GM12878 (cell line): ENCODE measurements around the gene DUSP22. TPM values are rescaled to one million over a fixed set of nuclear protein-coding genes. Genes with fewer than 3 reads are reported as not detected.

ENCODE experiments used
- ATF7 ChIP-seq: fragments of 450-650 bp; IDR thresholded peaks from 2 replicates; pipeline ENCODE4 v1.6.1; 2016; ENCODE audit warnings: low read depth, mild to moderate bottlenecking
- BMI1 ChIP-seq: fragments of 450-650 bp; IDR thresholded peaks from 2 replicates; pipeline ENCODE4 v1.6.1; 2016; ENCODE audit warnings: mild to moderate bottlenecking, moderate library complexity, borderline replicate concordance
- BRCA1 ChIP-seq: IDR thresholded peaks from 2 replicates; pipeline ENCODE4 v1.6.1; 2011; ENCODE audit warnings: low read depth, low read length, improper control_type of control experiment
- CBFB ChIP-seq: IDR thresholded peaks from 2 replicates; pipeline ENCODE4 v1.6.1; 2016; ENCODE audit warnings: antibody characterized with exemption, low read depth
- CBX3 ChIP-seq: fragments of 200-600 bp; sonication (generic); IDR thresholded peaks from 2 replicates; pipeline ENCODE4 v1.6.1; 2016; ENCODE audit warnings: low read depth, borderline replicate concordance
- E2F8 ChIP-seq: fragments of 450-650 bp; IDR thresholded peaks from 2 replicates; pipeline ENCODE4 v1.6.1; 2018; ENCODE audit warnings: mild to moderate bottlenecking, low read depth, moderate library complexity; ENCODE audit not compliant: partially characterized antibody
- ESRRA ChIP-seq: IDR thresholded peaks from 2 replicates; pipeline ENCODE4 v1.6.1; 2012; ENCODE audit warnings: mild to moderate bottlenecking, low read length, improper control_type of control experiment
- FOS ChIP-seq: IDR thresholded peaks from 3 replicates; pipeline ENCODE4 v1.6.1; 2011; ENCODE audit warnings: borderline replicate concordance; ENCODE audit not compliant: insufficient read length; ENCODE audit errors: extremely low read depth
- FOXK2 ChIP-seq: fragments of 450-650 bp; IDR thresholded peaks from 2 replicates; pipeline ENCODE4 v1.6.1; 2017; ENCODE audit warnings: mild to moderate bottlenecking, moderate library complexity
- MXI1 ChIP-seq: fragments of 150-350 bp; IDR thresholded peaks from 2 replicates; pipeline ENCODE4 v1.6.1; 2011; ENCODE audit warnings: low read depth, mild to moderate bottlenecking, inconsistent platforms, low read length, improper control_type of control experiment
- NR2F1 ChIP-seq: fragments of 450-650 bp; conservative IDR thresholded peaks from 2 replicates; pipeline ENCODE4 v1.6.1; 2017; ENCODE audit warnings: mild to moderate bottlenecking
- POLR2A ChIP-seq: IDR thresholded peaks from 2 replicates; pipeline ENCODE4 v1.6.1; 2011; ENCODE audit warnings: low read depth, mild to moderate bottlenecking, low read length
- RB1 ChIP-seq: fragments of 450-650 bp; formaldehyde crosslinking; IDR thresholded peaks from 2 replicates; pipeline ENCODE4 v1.6.1; 2017; ENCODE audit warnings: mild to moderate bottlenecking, borderline replicate concordance
- RBBP5 ChIP-seq: fragments of 200-600 bp; sonication (generic); conservative IDR thresholded peaks from 2 replicates; pipeline ENCODE4 v1.6.1; 2016
- RELA ChIP-seq: fragments of 450-650 bp; IDR thresholded peaks from 2 replicates; pipeline ENCODE4 v1.8.0; 2014; ENCODE audit warnings: borderline replicate concordance; ENCODE audit not compliant: partially characterized antibody
- SMC3 ChIP-seq: IDR thresholded peaks from 2 replicates; pipeline ENCODE4 v1.6.1; 2011; ENCODE audit warnings: low read length, improper control_type of control experiment, borderline replicate concordance
- SRF ChIP-seq, 2 experiments: IDR thresholded peaks; 2 replicates each; pipeline ENCODE4 v1.6.1; 2011; ENCODE audit warnings: low read depth in 2 of 2, low read length in 2 of 2, mild to moderate bottlenecking in 1 of 2, moderate library complexity in 1 of 2
- SUPT20H ChIP-seq: IDR thresholded peaks from 2 replicates; pipeline ENCODE4 v1.6.1; 2011; ENCODE audit warnings: low read depth, mild to moderate bottlenecking, low read length, moderate library complexity, borderline replicate concordance; ENCODE audit not compliant: control insufficient read depth
- SUZ12 ChIP-seq: fragments of 200-600 bp; sonication (generic); IDR thresholded peaks from one replicate; pipeline ENCODE4 v1.6.1; 2018; ENCODE audit warnings: antibody characterized with exemption, mild to moderate bottlenecking; ENCODE audit not compliant: unreplicated experiment
- TCF7 ChIP-seq: IDR thresholded peaks from 2 replicates; pipeline ENCODE4 v1.6.1; 2014; ENCODE audit warnings: antibody characterized with exemption, borderline replicate concordance
- YBX1 ChIP-seq: fragments of 450-650 bp; IDR thresholded peaks from 2 replicates; pipeline ENCODE4 v1.6.1; 2016; ENCODE audit warnings: antibody characterized with exemption
- ZNF384 ChIP-seq: IDR thresholded peaks from 2 replicates; pipeline ENCODE4 v1.6.1; 2012; ENCODE audit warnings: low read depth, mild to moderate bottlenecking, low read length, improper control_type of control experiment, borderline replicate concordance
- polyA plus RNA-seq, 11 experiments: library from polyadenylated mRNA; depleted of rRNA in 4 of 11; unstranded in 6 of 11; stranded (reverse) in 5 of 11; fragments of >200 nt; fragmentation: Nextera tagmentation in 4 of 11; fragmentation: Illumina TruSeq in 1 of 11; extraction: Ambion mirVana in 4 of 11; extraction: Trizol in 1 of 11; gene quantifications; 1 replicate in 1 of 11; 2 replicates in 10 of 11; pipeline versions ENCODE4 v1.2.1 to v1.2.3, GENCODE V29; 2011 to 2016; ENCODE audit warnings: inconsistent platforms in 2 of 11, missing spikeins in 2 of 11, low read depth in 1 of 11
- total RNA-seq, 4 experiments: library from RNA; depleted of rRNA in 3 of 4; stranded (reverse); fragments of >200 nt in 3 of 4; fragmentation: Illumina TruSeq in 1 of 4; extraction: Trizol in 1 of 4; gene quantifications; 2 replicates each; pipeline versions ENCODE4 v1.2.1 to v1.2.3, GENCODE V29; 2013 to 2021
- TF ChIP-seq, protein P1 (sequence below): IDR thresholded peaks from 2 replicates; pipeline ENCODE4 v1.6.1; 2011; ENCODE audit warnings: low read depth, low read length, improper control_type of control experiment, borderline replicate concordance
- TF ChIP-seq, protein P2 (sequence below): fragments of 450-650 bp; IDR thresholded peaks from 2 replicates; pipeline ENCODE4 v1.6.1; 2017; ENCODE audit warnings: low read depth, mild to moderate bottlenecking, moderate library complexity
- TF ChIP-seq, protein P3 (sequence below): fragments of 450-650 bp; IDR thresholded peaks from 2 replicates; pipeline ENCODE4 v1.6.1; 2016; ENCODE audit warnings: mild to moderate bottlenecking
- TF ChIP-seq, protein P4 (sequence below): fragments of 450-650 bp; IDR thresholded peaks from 2 replicates; pipeline ENCODE4 v1.6.1; 2017; ENCODE audit warnings: mild to moderate bottlenecking

DUSP22 gene
- total and polyA plus RNA-seq, 10 of the 15 experiments (the other 5 are each of a cell fraction or from before 2014, with no cell fraction given), result 78.9 to 156 (median 107) TPM

- no peak for TF ChIP-seq FOS
- no peak for TF ChIP-seq RBBP5
- no peak for TF ChIP-seq NR2F1
- TF ChIP-seq, protein P1, sequence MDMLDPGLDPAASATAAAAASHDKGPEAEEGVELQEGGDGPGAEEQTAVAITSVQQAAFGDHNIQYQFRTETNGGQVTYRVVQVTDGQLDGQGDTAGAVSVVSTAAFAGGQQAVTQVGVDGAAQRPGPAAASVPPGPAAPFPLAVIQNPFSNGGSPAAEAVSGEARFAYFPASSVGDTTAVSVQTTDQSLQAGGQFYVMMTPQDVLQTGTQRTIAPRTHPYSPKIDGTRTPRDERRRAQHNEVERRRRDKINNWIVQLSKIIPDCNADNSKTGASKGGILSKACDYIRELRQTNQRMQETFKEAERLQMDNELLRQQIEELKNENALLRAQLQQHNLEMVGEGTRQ, result no peak
- TF ChIP-seq CBFB, result no peak
- no peak for TF ChIP-seq SRF (IDR thresholded peaks at IDR 0.05; ENCODE audit: low read depth in 2 of 2, low read length in 2 of 2)
- TF ChIP-seq MXI1, result 0 out of 2 replicates have a peak, but pooled peaks have one; percentile 20
- no peak for TF ChIP-seq TCF7
- no peak for TF ChIP-seq POLR2A
- no peak for TF ChIP-seq ESRRA
- no peak for TF ChIP-seq BRCA1
- TF ChIP-seq ATF7, result no peak
- TF ChIP-seq E2F8, result no peak
- no peak for TF ChIP-seq BMI1
- no peak for TF ChIP-seq YBX1
- peak; percentile 57 for TF ChIP-seq RELA
- no peak for TF ChIP-seq SMC3
- TF ChIP-seq RB1, result no peak
- TF ChIP-seq, protein P2, sequence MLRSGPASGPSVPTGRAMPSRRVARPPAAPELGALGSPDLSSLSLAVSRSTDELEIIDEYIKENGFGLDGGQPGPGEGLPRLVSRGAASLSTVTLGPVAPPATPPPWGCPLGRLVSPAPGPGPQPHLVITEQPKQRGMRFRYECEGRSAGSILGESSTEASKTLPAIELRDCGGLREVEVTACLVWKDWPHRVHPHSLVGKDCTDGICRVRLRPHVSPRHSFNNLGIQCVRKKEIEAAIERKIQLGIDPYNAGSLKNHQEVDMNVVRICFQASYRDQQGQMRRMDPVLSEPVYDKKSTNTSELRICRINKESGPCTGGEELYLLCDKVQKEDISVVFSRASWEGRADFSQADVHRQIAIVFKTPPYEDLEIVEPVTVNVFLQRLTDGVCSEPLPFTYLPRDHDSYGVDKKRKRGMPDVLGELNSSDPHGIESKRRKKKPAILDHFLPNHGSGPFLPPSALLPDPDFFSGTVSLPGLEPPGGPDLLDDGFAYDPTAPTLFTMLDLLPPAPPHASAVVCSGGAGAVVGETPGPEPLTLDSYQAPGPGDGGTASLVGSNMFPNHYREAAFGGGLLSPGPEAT, result peak; percentile 79
- TF ChIP-seq, protein P3, sequence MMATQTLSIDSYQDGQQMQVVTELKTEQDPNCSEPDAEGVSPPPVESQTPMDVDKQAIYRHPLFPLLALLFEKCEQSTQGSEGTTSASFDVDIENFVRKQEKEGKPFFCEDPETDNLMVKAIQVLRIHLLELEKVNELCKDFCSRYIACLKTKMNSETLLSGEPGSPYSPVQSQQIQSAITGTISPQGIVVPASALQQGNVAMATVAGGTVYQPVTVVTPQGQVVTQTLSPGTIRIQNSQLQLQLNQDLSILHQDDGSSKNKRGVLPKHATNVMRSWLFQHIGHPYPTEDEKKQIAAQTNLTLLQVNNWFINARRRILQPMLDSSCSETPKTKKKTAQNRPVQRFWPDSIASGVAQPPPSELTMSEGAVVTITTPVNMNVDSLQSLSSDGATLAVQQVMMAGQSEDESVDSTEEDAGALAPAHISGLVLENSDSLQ, result no peak
- no peak for TF ChIP-seq ZNF384
- no peak for TF ChIP-seq FOXK2
- TF ChIP-seq CBX3, result no peak
- TF ChIP-seq, protein P4, sequence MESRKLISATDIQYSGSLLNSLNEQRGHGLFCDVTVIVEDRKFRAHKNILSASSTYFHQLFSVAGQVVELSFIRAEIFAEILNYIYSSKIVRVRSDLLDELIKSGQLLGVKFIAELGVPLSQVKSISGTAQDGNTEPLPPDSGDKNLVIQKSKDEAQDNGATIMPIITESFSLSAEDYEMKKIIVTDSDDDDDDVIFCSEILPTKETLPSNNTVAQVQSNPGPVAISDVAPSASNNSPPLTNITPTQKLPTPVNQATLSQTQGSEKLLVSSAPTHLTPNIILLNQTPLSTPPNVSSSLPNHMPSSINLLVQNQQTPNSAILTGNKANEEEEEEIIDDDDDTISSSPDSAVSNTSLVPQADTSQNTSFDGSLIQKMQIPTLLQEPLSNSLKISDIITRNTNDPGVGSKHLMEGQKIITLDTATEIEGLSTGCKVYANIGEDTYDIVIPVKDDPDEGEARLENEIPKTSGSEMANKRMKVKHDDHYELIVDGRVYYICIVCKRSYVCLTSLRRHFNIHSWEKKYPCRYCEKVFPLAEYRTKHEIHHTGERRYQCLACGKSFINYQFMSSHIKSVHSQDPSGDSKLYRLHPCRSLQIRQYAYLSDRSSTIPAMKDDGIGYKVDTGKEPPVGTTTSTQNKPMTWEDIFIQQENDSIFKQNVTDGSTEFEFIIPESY, result peak; percentile 95
- TF ChIP-seq SUPT20H, result no peak
- no peak for TF ChIP-seq SUZ12
These were observed 16.5 kb downstream of the DUSP22 start (continued) for GRCh38 chr6:308768-309167.
